22Rv1 (cell line): ENCODE results near the gene TOB2.

Experiments
- CTCF ChIP-seq: fragments of 450-650 bp; IDR thresholded peaks from 2 replicates; pipeline ENCODE4 v1.5.1; 2017; ENCODE audit warnings: mild to moderate bottlenecking
- ZFX ChIP-seq: fragments of 450-650 bp; IDR thresholded peaks from 2 replicates; pipeline ENCODE4 v1.6.1; 2017; ENCODE audit warnings: antibody characterized with exemption, borderline replicate concordance

- no peak for TF ChIP-seq CTCF
- no peak for TF ChIP-seq ZFX
Observed at GRCh38 chr22:41480397-41480735, 33.8 kb upstream of the TOB2 start.
